Activated CD4-positive, CD25-positive, alpha-beta regulatory T cell treated with anti-CD3 and anti-CD28 coated beads, Interleukin-2, amount 50 U/mL, for 24 hours (primary cell): ENCODE data around the gene MRPL53.

Experiments
- ATAC-seq, 2 donors: fragments of 150-1000 bp; cut with Tn5 transposase; one replicate each; pipeline ENCODE4 v1.10.0; 2021; ENCODE audit warnings: mild to moderate bottlenecking in 1 of 2, moderate library complexity in 1 of 2

Gene MRPL53

DNA sequence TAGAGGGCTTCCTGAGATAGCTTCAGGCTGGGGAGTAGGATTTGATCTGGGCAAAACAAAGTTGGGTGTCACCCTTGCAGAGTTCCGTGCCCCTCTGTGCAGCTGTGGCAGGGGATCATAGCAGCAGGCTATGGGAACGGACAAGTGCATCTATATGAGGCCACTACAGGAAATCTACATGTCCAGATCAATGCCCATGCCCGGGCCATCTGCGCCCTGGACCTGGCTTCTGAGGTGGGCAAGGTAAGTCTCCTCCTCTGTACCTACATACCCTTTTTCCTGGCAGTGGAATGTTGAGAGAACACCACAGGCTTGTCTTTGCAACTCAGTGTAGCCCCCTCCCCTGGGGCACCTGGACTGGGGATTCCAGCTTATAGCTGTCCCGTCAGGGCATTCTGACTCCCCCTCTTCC is 47.5 kb downstream of the MRPL53 start:
- no peak for ATAC-seq

DNA sequence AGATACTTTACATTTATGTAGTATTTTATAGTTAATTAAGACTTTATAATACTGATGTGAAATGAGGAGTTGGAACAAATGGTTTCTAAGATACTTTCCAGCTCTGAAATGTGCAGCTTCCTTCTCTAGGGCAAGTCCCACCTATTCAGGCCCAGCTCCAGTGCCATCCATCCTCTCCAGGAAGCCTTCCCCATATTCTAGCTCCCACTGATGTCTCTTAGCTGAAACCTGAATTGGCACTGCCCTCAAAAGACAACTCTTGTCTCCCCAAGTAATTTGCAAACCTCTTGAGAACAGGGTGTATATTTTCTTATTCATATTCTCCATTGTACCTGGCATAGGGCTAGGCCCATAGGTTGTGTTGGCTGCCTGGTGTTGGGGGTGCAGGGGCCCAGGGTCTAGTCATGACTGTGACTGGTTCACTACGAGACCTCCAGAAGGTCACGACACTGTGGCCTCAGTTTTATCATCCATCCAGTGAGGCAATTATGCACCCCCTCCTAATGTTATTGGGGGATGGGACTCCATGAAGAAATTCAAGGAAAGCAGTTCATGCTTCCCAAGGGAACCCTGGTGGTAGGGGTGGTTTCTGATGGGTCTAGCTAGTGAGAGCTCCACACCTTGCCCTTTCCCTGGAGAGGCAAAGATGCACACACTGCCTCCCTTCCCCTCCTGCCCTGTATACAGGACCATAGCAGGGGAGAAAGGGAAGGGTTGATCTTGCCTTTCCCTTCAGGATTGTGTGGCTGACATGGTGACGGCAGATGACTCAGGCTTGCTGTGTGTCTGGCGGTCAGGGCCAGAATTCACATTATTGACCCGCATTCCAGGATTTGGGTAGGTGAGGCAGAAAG is 48.1 kb downstream of the MRPL53 start:
- ATAC-seq = no peak

DNA sequence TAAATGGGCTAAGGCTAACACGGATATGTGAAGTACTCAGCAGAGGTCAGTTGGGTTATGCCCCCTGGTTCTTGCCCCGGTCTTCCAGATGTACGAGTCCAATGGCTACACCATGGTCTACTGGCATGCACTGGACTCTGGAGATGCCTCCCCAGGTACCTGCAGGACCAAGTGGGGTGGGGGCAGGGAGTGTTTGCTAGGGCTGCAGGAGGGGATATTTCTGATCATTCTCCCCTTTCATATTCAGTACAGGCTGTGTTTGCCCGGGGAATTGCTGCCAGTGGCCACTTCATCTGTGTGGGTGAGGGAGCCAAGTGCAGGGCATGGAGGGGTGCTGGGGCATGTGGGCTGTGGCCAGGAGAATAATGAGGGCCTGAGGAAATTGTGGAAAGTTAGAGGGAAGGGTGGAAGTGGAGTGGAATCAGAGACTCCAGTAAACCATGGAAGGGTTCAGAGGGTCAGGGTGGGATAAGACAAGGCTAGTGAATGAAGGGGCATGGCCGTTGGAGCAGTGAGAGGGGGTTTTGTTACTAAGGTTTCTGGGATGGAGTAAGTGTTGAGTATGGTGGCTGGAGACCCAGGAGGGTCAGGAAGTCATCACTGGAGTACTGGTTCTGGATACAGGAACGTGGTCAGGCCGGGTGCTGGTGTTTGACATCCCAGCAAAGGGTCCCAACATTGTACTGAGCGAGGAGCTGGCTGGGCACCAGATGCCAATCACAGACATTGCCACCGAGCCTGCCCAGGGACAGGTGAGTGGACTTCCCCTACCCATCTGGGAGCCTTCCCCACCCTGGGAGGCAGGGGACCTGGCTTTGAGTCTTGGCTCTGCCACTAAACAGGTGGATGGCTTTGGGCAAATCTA is 49.0 kb downstream of the MRPL53 start:
- ATAC-seq = no peak
